Nephron progenitor cell (in vitro differentiated cells): ENCODE results near the gene OSTN.

Experiments
- DNase-seq: peaks from one replicate; pipeline ENCODE4 v3.0.0; 2021
- H3K27ac Mint-ChIP-seq: 2 replicates; pipeline ENCODE4 v1.8.0; 2021; ENCODE audit warnings: mild to moderate bottlenecking, moderate library complexity, mixed read lengths
- H3K27me3 Mint-ChIP-seq: 2 replicates; pipeline ENCODE4 v1.8.0; 2021; ENCODE audit warnings: mild to moderate bottlenecking, low read depth, mixed read lengths; ENCODE audit not compliant: poor library complexity
- H3K36me3 Mint-ChIP-seq: 2 replicates; pipeline ENCODE4 v1.8.0; 2021; ENCODE audit warnings: low read depth, mixed read lengths
- H3K4me1 Mint-ChIP-seq: 2 replicates; pipeline ENCODE4 v1.8.0; 2021; ENCODE audit warnings: mixed read lengths
- H3K4me3 Mint-ChIP-seq: 2 replicates; pipeline ENCODE4 v1.8.0; 2021; ENCODE audit warnings: mild to moderate bottlenecking, moderate library complexity, mixed read lengths
- H3K9me3 Mint-ChIP-seq: 2 replicates; pipeline ENCODE4 v1.8.0; 2021; ENCODE audit warnings: mild to moderate bottlenecking, moderate library complexity, mixed read lengths
- CTCF ChIP-seq: fragments of 200-600 bp; sonication (generic); IDR thresholded peaks from 2 replicates; pipeline ENCODE4 v1.5.0; 2021; ENCODE audit warnings: antibody characterized with exemption

OSTN gene

GRCh38 chr3:191220908-191221307, 21.9 kb downstream of the OSTN start:
- H3K4me1 Mint-ChIP-seq = no peaks in the 10 kb centered on the region
- no peaks in the 10 kb centered on the region for H3K27me3 Mint-ChIP-seq
- TF ChIP-seq CTCF = no peak
- no peak overlapping the region for H3K4me3 Mint-ChIP-seq
- H3K9me3 Mint-ChIP-seq = peaks cover 8% of the 10 kb centered on the region
- no peaks in the 10 kb centered on the region for H3K36me3 Mint-ChIP-seq
- no peak overlapping the region for H3K27ac Mint-ChIP-seq
- DNase-seq = no peak

- no peak overlapping the region for H3K27ac Mint-ChIP-seq
- no peaks in the 10 kb centered on the region for H3K36me3 Mint-ChIP-seq
- H3K4me1 Mint-ChIP-seq = no peaks in the 10 kb centered on the region
- H3K9me3 Mint-ChIP-seq = peaks cover 2% of the 10 kb centered on the region
- no peaks in the 10 kb centered on the region for H3K27me3 Mint-ChIP-seq
- TF ChIP-seq CTCF = no peak
- DNase-seq = no peak
- no peak overlapping the region for H3K4me3 Mint-ChIP-seq
Observed at GRCh38 chr3:191221638-191222037, 22.6 kb downstream of the OSTN start.

- Mint-ChIP-seq H3K4me1 (no peaks in the 10 kb centered on the region), H3K4me3 (no peak overlapping the region), H3K27ac (no peak overlapping the region), H3K27me3 (peaks cover 5% of the 10 kb centered on the region), H3K36me3 (no peaks in the 10 kb centered on the region), H3K9me3 (no peaks in the 10 kb centered on the region)
- no peak for DNase-seq
- no peak for TF ChIP-seq CTCF
Observed at GRCh38 chr3:191227541-191227940, 28.5 kb downstream of the OSTN start.

GRCh38 chr3:191234216-191234615, 35.2 kb downstream of the OSTN start:
- peaks cover 6% of the 10 kb centered on the region for H3K4me1 Mint-ChIP-seq
- no peaks in the 10 kb centered on the region for H3K36me3 Mint-ChIP-seq
- H3K27ac Mint-ChIP-seq = no peak overlapping the region
- H3K27me3 Mint-ChIP-seq = peaks cover 5% of the 10 kb centered on the region
- no peaks in the 10 kb centered on the region for H3K9me3 Mint-ChIP-seq
- TF ChIP-seq CTCF = no peak
- DNase-seq = no peak
- no peak overlapping the region for H3K4me3 Mint-ChIP-seq

GRCh38 chr3:191235331-191236314, 36.6 kb downstream of the OSTN start:
- no peak for DNase-seq
- Mint-ChIP-seq H3K4me3 (no peak overlapping the region), H3K27ac (no peak overlapping the region), H3K36me3 (no peaks in the 10 kb centered on the region), H3K9me3 (no peaks in the 10 kb centered on the region), H3K27me3 (no peaks in the 10 kb centered on the region), H3K4me1 (peaks cover 6% of the 10 kb centered on the region)
- TF ChIP-seq CTCF = no peak

GRCh38 chr3:191236646-191237045, 37.6 kb downstream of the OSTN start:
- no peak for TF ChIP-seq CTCF
- Mint-ChIP-seq H3K4me1 (peaks cover 6% of the 10 kb centered on the region), H3K27me3 (no peaks in the 10 kb centered on the region), H3K9me3 (no peaks in the 10 kb centered on the region), H3K4me3 (no peak overlapping the region), H3K27ac (no peak overlapping the region), H3K36me3 (no peaks in the 10 kb centered on the region)
- DNase-seq = no peak
